NCI-H1930 (cell line): Measurements from ENCODE around the gene ZPR1.

Experiments
- DNase-seq, 2 experiments: peaks; one replicate each; lab custom pipeline; 2025; lab: John Stamatoyannopoulos, UW

The ZPR1 gene

DNA sequence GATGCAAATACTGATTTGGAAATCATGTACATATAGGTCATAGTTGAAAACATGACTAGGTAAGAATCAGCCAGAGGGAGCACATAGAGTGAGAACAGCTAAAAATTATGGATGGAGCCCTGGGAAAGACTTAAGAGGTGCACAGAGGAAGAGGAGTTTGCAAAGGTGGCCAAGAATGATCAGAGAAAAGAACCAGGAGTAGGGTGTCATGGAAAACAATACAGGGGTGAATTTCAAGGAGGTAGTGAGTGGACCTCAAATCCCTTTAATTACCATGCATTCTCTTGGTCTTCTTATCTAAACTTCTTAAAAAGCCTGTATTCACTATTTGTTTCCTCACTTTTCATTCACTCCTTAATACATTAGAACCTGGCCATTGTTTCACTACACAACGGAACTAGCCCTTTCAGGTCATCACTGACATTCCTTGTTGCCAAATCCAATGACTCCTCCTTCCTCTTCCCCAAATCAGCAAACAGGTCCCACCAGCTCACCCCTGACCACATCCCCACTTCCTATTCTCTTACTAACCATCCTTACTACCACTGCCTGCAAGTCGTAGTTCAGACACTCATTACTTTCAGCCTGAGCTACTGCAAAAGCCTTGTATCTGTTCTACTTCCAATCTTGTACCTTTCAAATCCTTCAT lies 37.6 kb downstream of the ZPR1 start:
- no peak for DNase-seq

DNA sequence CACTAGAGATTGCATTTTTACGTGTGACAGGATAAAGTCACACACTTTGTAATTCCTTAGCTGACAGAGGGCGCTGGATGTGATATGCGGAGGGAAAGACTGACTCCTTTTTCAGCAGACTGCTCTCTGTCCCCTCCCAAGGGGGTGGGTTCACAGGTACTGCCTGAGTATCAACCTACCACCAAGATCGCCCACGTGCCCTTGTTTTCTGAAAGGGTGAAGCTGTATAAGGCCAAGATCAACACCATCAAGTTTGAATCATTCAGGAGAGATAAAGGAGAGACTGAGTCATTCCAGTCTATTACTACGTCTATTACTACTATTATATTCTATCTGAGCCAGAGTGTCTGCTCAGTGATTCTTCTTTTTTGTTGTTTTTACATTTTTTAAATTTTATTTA lies 45.7 kb downstream of the ZPR1 start:
- no peak for DNase-seq

DNA sequence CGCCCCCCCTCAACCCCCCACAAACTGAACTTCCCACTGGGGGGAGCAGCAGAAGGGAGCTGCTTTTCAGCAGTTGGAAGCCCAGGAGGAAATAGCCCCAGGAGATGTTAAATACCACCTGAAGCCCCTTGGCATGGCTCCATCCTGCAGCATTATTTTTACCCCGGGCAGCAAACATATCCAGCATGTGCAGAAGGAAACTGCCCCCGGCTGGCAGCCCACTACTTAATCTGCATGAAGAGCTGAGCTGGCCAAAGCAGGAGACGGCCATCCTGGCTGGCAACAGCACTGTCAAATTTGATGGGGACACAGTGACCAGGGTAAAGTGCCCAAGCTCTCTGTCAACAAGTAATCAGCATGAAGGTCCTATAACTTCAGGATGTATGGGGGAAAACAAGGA lies 47.1 kb downstream of the ZPR1 start:
- no peak for DNase-seq

DNA sequence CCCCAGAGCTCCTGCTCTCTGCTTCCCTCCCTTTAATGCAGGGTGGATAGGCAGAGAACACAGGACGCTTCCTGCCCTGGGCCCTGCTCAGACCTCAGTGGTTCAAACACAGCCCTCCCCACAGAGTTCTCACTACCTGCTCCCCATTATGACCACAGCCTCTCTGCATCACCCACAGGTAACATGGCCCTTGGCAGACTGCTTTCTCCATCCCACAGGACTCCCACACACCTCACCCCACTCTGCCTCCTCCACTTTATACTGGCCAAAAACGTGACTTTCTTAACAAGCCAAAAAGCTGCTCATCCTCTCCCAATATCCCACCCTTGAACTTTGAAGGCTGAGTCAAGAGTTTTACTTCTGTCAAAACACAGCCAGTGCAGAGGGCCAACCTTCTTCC lies 48.8 kb downstream of the ZPR1 start:
- no peak for DNase-seq

DNA sequence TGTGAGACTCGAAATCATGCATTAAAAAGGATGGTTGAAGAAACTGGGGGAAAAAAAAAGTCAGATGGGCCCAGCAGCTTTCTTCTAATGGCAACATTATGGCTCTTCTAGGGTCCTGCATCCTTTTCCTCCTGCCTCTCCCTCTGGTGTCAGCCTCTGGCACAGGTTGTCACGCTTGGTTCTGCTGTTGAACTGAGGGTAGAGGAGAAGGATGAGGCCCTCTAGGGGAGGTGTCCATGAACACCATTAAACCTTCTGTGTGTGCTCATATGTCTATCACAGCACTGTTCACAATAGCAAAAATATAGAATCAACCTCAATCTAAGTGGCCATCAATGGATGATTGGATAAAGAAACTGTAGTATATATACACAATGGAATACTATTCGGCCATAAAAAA lies 51.1 kb downstream of the ZPR1 start:
- no peak for DNase-seq

DNA sequence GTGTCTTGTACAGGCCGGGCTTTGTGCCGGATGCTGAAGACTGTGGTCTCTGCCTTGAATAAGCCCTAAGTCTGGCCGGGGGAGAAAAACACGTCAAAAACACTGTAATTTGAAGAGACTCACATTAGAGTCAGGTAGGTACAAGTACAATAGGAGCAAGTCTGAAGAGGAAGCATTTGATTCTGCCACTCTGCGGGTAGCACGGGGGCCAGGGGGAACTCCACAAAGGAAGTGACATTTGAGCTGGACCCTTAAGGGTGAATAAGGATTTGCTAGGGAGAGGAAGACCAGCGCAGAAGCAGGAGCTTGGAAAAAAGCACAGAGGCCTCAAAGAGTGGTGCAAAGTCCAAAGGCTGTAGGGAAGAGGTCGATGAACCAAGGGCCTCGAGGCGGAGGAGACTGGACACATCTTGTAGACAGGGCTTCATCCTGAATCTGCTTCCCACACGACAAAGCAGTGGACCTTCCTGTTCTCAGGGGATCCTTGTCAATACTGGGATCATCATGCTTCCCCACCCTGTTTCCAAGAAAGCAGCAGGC lies 53.8 kb downstream of the ZPR1 start:
- no peak for DNase-seq

DNA sequence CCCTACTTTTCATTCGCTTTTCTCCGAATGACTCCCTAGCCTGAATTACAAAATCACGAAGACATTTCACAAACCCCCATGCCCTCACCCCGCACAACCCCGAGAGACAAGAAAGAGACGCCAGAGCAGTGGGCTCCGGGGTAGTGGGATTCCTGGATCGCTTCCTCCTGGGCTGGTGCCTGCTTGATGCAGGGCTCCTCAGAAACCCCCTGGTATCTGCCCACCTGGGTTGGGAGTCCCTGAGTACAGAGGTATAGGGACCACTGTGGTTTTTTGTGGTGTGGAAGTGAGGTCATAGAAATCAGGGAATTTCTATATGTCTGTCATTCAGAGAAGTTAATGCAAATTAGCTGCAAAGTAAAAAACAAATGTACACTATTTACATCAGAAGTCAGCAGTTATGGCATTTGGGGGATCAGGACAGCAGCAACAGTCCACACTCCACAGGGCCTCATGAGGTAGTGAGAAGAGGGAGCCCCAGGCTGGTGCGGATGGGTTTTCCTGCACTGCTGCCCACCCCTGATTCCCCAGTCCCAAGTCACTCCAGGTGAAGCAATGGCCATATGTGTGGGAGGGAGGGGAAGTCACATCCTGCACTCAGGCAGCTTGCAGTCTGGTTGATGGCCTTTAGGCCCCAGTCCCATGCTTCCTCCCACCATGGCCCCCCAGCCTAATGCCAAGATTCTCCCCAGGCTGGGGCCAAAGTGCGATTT lies 54.6 kb downstream of the ZPR1 start:
- no peak for DNase-seq

DNA sequence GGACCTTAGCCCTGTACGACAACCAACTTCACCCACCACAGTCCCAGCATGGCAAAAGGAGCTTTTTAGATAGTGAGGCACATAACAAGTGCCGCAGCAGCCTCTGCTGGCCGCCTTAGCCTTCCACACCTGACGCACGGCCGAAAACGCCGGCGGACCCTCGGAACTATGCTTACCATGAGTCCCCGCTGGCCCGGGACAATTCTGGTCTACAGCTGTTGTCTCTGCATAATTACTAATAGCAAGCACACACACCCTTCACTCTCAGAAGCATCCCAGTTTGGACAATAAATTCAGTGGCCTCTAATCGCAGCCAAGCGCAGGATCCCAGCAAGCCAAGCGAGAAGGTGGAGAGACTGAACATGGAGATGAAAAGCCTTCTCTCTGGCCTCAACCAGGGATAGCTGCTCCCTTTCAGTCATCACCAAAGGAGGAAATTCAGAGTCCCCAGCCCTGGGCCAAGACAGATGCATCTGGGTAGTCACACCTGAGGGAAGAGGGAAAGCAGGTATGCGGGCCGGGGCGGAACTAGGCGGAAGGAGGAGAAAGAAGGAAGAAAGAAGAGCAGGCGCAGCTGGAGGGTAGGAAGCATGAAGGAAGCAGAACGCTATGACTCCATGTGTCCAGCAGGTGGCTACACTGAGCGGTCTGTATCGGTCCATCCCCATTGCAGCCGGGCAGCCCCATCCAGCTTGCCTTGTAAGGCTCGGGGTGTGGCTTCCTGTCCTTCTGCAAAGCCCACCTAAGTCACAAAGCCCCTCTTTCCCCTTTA lies 55.4 kb downstream of the ZPR1 start:
- peak; percentile 19 to 33 for DNase-seq

DNA sequence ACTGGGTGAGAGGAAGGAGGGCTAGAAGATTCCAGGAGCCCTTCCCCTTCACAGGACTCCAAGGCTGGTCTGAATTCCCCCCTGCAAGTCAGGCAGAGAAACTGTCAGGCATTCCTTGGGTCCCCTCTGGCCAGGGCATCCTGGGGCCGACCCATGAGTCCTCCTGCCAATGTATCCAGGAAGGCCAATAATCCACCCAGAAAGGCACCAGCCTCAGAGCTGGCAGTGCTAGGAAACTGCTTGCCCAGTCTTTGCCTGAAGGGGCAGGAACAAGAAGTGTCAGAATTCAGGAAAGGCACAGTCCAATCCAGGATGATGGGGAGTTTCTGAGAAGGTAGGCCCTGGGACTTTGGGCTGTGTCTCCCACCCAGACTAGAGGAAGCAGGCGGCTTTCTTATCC lies 56.0 kb downstream of the ZPR1 start:
- DNase-seq: no peak

DNA sequence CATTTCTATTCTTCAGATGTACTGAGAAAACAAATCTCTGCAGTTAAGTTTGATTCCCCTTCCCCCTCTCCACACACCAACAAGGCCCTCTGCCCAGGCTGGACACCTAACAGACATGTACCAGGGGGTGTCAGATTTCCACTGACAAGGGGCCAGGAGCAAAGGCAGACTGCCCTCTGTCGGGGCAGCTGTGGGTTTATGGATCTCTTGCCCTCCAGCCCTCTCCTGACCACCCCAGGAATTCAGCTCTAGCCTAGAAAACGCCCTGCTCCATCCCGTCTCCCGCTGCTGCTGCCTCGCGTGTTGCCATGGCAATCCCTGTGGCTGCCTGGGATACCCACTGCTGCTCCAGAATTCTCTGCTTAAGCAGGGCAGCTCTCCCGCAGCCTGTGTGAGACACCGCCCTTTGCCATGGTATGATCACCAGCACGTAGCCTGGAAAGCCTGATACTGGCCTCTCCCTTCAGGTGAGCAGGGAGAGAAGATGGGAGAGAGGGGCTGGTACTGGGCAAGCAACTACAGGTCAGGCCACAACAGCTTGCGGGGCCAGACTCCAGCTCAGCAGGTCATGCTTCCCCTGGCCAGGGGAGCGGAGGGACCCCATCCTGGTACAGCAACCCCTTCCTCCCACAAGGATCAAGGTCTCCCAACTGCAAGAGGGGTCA lies 56.6 kb downstream of the ZPR1 start:
- DNase-seq: peak in 1 of 2 experiments; percentile 26

DNA sequence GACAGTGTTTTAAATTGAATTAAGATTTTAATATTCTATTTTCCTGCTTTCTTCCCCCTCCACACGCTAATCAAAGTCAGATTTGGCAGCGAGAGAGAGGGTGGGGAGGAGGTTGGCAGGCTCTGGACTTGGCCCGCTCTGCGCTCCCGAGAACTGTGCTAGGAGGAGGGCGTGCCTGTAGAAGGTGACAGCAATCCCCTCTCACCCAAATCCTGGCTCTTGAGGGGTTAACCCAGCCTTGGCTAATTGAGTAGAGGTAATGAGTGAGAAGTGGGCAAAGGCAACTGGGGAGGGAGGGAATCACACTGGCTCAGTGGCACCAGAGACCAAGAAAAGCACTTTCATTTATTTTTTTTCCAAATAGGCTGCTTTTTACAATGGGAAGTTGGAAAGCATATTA lies 57.2 kb downstream of the ZPR1 start:
- no peak for DNase-seq

DNA sequence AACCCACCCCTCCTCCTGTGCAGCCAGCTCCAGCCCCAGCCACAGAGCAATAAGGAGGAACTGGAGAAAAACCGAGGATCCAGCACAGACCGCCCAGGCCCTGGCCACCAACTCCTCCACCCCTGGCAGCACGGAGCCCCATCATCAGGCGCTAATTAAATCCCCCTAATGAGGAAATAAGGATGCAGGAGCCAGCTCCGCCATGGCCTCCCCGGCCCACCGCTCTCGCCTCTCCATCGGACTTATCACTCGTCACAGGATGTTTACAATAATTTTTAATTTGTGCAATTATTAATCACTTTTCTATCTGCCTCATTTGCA lies 57.6 kb downstream of the ZPR1 start:
- DNase-seq: no peak

DNA sequence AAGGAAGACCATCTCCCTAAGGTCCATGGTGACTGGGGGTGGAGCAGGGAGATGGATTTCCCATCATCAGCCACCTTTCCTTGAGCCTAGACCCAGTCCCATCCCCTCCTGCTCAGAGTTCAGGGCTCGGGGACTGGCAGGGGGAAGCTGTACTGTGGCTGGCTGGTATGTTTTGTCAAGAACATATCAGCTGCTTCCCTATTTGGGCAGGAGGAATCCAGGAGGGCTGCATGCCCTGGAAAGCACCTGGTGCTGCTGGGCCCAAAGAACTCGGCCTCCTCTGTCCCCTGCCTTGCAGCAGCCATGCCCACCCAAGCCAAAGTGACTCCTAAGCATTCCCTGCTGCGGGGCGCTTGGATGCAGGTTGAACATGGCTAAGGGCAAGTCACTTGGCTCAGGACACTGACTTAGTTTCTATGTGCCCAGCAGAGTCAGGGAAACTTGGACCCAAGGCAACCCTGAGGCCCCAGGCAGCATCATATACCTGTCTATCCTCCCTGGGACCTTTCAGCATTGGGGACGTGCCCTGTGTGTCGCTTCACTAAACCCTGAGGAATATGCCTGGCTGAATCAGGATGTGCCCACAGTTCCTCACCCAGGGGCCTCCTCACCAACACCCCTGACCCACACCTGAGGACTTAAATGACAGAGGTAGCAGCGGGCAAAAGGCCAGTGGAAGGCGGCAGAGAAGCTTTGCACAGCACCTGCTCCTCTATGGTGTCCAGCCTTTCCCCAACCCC lies 58.2 kb downstream of the ZPR1 start:
- no peak for DNase-seq

DNA sequence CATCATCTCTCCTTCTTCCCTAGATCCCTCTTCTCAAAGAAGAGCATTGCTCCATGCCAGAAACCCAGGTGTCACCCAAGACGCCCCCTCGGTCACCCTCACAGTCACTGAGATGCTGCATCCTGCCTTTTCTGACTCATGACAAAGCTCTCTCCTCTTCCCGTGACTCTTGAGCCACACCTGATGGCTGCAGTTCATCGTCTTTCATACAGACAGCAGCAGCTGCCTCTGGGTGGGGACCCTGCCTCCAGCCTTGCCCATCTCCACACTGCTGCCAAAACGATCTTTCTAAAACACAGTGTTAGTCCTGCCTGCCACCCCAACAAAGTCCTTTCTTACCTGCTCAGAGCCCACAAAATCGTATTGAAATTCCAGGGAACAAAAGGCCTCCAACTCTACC lies 59.8 kb downstream of the ZPR1 start:
- no peak for DNase-seq

DNA sequence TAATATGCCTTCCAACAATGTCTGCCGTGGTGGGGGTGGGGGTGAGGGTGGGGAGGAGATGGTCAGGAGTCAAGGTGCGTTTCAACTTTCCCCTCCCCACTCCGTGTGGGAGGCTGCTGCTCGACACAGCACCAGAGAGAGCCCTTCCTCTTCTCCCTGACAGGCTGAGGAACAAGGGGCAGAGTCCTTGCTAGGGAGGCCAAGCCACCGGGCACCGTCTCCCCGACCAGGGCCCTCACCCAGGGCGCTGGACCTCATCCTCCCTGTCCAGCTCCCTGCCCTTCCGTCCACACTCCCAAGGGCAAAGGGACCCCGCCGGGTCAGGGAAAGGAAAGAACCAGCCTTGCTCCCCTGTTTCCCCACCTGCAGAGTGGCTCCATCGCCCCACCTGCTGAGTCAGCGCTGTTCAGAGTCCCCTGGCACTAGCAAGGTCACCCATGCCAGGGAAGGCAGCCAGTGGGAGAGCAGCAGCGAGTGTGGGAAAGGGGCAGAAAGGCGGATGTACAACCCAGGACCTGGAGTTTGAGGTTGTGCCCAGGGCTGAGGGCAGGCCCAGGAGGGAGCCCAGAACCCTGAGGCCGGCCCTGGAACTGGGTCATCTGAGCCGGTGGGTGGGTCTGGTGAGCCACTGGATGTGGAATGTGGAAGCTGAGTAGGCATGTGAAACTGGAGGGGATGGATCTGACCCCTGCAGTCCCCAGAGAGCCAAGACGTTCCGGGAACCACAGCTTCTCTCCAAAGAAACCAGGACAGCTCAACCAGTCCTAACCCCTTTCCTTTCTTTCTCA lies 62.2 kb downstream of the ZPR1 start:
- DNase-seq: no peak

DNA sequence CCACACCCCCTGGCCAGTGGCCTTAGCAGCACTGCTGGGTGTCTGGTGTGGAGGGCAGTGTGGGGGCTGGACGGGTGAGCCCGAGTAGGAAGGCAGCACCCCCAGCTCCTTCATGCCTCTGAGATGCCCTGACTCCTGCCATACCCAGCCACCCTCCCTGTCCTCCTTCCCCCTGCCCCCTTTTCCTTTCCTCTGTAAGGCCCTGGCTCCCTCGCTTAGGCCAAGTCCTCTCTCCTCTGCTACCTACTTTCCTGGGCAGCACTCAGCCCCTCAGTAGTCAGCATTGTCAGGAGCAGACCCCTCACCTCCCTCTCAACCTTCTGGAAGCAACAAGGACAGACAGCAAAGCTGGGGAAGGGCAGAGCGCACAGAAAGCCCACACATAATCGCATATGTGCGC lies 63.0 kb downstream of the ZPR1 start:
- DNase-seq: no peak
